Heart right ventricle (tissue), 16 donors: ENCODE measurements around the gene CSMD2. TPM values are rescaled to one million over a fixed set of nuclear protein-coding genes. Genes with fewer than 3 reads are reported as not detected.

Experiments
- ATAC-seq, 8 donors: fragments of 200-7000 bp; cut with Tn5 transposase; one replicate each; pipeline ENCODE4 v1.9.1; 2020; ENCODE audit warnings: mild to moderate bottlenecking in 8 of 8, moderate library complexity in 8 of 8, moderate number of reproducible peaks in 1 of 8
- DNase-seq, 2 donors: peaks; one replicate each; pipeline ENCODE4 v3.0.0-alpha.2; 2020
- H3K27ac ChIP-seq, 10 donors: fragments of 200-600 bp; sonication (generic) in 2 of 10; one replicate each; pipeline versions ENCODE4 v1.5.0 to v1.8.0; 2020 to 2022; ENCODE audit warnings: mild to moderate bottlenecking in 3 of 10
- H3K27me3 ChIP-seq, 7 donors: fragments of 200-600 bp; one replicate each; pipeline ENCODE4 v1.8.0; 2021 to 2022; ENCODE audit warnings: mild to moderate bottlenecking in 2 of 7
- H3K36me3 ChIP-seq, 9 donors: fragments of 200-600 bp; sonication (generic) in 1 of 9; one replicate each; pipeline versions ENCODE4 v1.5.0 to v1.8.0; 2020 to 2022; ENCODE audit warnings: mild to moderate bottlenecking in 2 of 9
- H3K4me1 ChIP-seq, 9 donors: fragments of 200-600 bp; sonication (generic) in 1 of 9; one replicate each; pipeline versions ENCODE4 v1.5.0 to v1.8.0; 2020 to 2022; ENCODE audit warnings: mild to moderate bottlenecking in 4 of 9
- H3K4me3 ChIP-seq, 10 donors: fragments of 200-600 bp; sonication (generic) in 2 of 10; one replicate each; pipeline versions ENCODE4 v1.5.0 to v1.8.0; 2020 to 2022; ENCODE audit warnings: mild to moderate bottlenecking in 7 of 10, moderate library complexity in 2 of 10
- H3K9me3 ChIP-seq, 11 donors: fragments of 200-600 bp in 10 of 11; sonication (generic) in 2 of 11; one replicate each; pipeline versions ENCODE4 v1.5.0 to v1.8.0; 2013 to 2022; ENCODE audit warnings: mild to moderate bottlenecking in 2 of 11, control low read depth in 1 of 11, moderate library complexity in 1 of 11
- CTCF ChIP-seq, 9 donors: fragments of 200-600 bp; sonication (generic) in 2 of 9; IDR thresholded peaks; one replicate each; pipeline versions ENCODE4 v1.5.0 to v1.8.0; 2021 to 2022; ENCODE audit warnings: antibody characterized with exemption in 9 of 9, mild to moderate bottlenecking in 5 of 9, moderate library complexity in 1 of 9
- WGBS, 2 donors: extraction: QIAGEN DNeasy Blood & Tissue Kit; methylation state at CpG; one replicate each; pipeline ENCODE4 v1.1.7; 2013; ENCODE audit warnings: inconsistent platforms in 1 of 2; 5-methylcytosine and 5-hydroxymethylcytosine counted together
- intact Hi-C, 10 donors: fragments of 100-400 bp; cut with DNase I; formaldehyde crosslinking; loops; one replicate each; pipeline versions ENCODE4 v1.11.1 to v1.14.2; 2022
- polyA plus RNA-seq, 2 donors: library from polyadenylated mRNA; stranded (reverse); fragments of 200-250 nt; gene quantifications; one replicate each; pipeline ENCODE4 v1.2.3, GENCODE V29; 2013
- total RNA-seq, 10 donors: library from RNA; stranded (reverse); fragmentation: NEBNext Ultra II Directional in 3 of 10; extraction: Animal tissue kit (Norgen Biotek cat#: 25700) in 3 of 10; gene quantifications; one replicate each; pipeline versions ENCODE4 v1.2.1 to v1.2.4, GENCODE V29; 2021 to 2023
- donor health status: Arrhythmogenic right ventricular cardiomyopathy.
- donor health status: ischemic (EF 13 %, LVEDD 7.1; RV severe dilation, severe dysfunction).
- donor health status: healthy with polysubstance abuse.
- donor health status: DM: no; HTN: yes; CAD: no.
- donor health status: DM: no; HTN: no; CAD: no.
- donor health status: ischemic (EF 25% LVEDD 6.9; RV normal size, moderate dysfunction).
- donor health status: ischemic (EF 25% LVEDD 5.7; RV mildly dilated, moderate dysfunction).
- donor health status: healthy.
- donor health status: DM: yes; HTN: yes; CAD: no.
- donor health status: Ischemic cardiomyopathy.
- donor health status: ischemic (EF 35%, LVEDD 5.7; RV mildly dilated, moderate dysfunction).
- donor health status: nonischemic (EF 11% LVEDD 7.7; RV severe dilation, severe dysfunction).
- donor health status: DM: yes; HTN: yes; CAD: no.
- donor health status: PGD.
- donor health status: ischemic (EF 29% LVEDD 5.4; RV normal size, mild dysfunction).
- donor health status: nonischemic (EF 23%, LVEDD 6.1; RV moderate dilation, normal function).

Gene CSMD2
- total and polyA plus RNA-seq, 12 donors = 0.04 to 0.97 (median 0.14) TPM; not detected in 1

GRCh38 chr1:33502726-33503125 lies 662.3 kb downstream of the CSMD2 start:
- intact Hi-C loops = no loop called here
- Histone ChIP-seq H3K9me3 (peaks cover 0 to 7% (median 0%) of the 10 kb centered on the region in 11 donors), H3K4me3 (no peak overlapping the region), H3K36me3 (peaks cover 0 to 13% (median 0%) of the 10 kb centered on the region in 9 donors), H3K27me3 (no peaks in the 10 kb centered on the region), H3K27ac (no peak overlapping the region), H3K4me1 (no peaks in the 10 kb centered on the region)
- no peak for ATAC-seq
- TF ChIP-seq CTCF (IDR thresholded peaks at IDR 0.05) = no peak
- WGBS, 2 donors = 64 to 77% methylated on average over 5 of the region's 5 CpGs
- DNase-seq = no peak

- H3K27me3 ChIP-seq = no peaks in the 10 kb centered on the region
- TF ChIP-seq CTCF (IDR thresholded peaks at IDR 0.05) = no peak
- H3K27ac ChIP-seq = no peak overlapping the region
- H3K36me3 ChIP-seq = peaks cover 0 to 15% (median 0%) of the 10 kb centered on the region in 9 donors
- no peak for DNase-seq
- peaks cover 0 to 11% (median 0%) of the 10 kb centered on the region in 11 donors for H3K9me3 ChIP-seq
- intact Hi-C loops = no loop called here
- no peak overlapping the region for H3K4me3 ChIP-seq
- H3K4me1 ChIP-seq = no peaks in the 10 kb centered on the region
- ATAC-seq = no peak
- 89 to 92% methylated on average over 8 of the region's 8 CpGs for WGBS, 2 donors
These were observed 663.3 kb downstream of the CSMD2 start for GRCh38 chr1:33501774-33502173.

- intact Hi-C loops = no loop called here
- Histone ChIP-seq H3K4me1 (no peaks in the 10 kb centered on the region), H3K4me3 (no peak overlapping the region), H3K36me3 (peaks cover 0 to 20% (median 0%) of the 10 kb centered on the region in 9 donors), H3K27ac (no peak overlapping the region), H3K27me3 (no peaks in the 10 kb centered on the region), H3K9me3 (peaks cover 0 to 16% (median 3%) of the 10 kb centered on the region in 11 donors)
- WGBS, 2 donors = 92 to 96% methylated on average over 2 of the region's 2 CpGs
- ATAC-seq (no peak), DNase-seq (no peak)
- TF ChIP-seq CTCF (IDR thresholded peaks at IDR 0.05) = no peak
These were observed 663.7 kb downstream of the CSMD2 start for GRCh38 chr1:33501309-33501708.

GRCh38 chr1:33500547-33500946 lies 664.5 kb downstream of the CSMD2 start:
- Histone ChIP-seq H3K9me3 (peaks cover 0 to 23% (median 9%) of the 10 kb centered on the region in 11 donors), H3K4me1 (no peaks in the 10 kb centered on the region), H3K4me3 (no peak overlapping the region), H3K36me3 (peaks cover 0 to 28% (median 6%) of the 10 kb centered on the region in 9 donors), H3K27ac (no peak overlapping the region), H3K27me3 (no peaks in the 10 kb centered on the region)
- DNase-seq (no peak), ATAC-seq (no peak)
- peak in 1 of 9 donors; percentile 19 for TF ChIP-seq CTCF (IDR thresholded peaks at IDR 0.05)
- intact Hi-C loops = no loop called here
- WGBS, 2 donors = 67 to 76% methylated on average over 4 of the region's 4 CpGs
